ENCODE results near the gene ARMC10. TPM values are rescaled to one million over a fixed set of nuclear protein-coding genes. Genes with fewer than 3 reads are reported as not detected.

Gene ARMC10
- polyA plus RNA-seq, 1 donor, result 68.2 TPM

Other genes starting within 250 kb of the ARMC10 start
- gene LRRC17, start 162.1 kb upstream of the ARMC10 start, polyA plus RNA-seq (ENCODE audit: insufficient read length), result 73.0 TPM
- gene FBXL13, start 344 bp upstream of the ARMC10 start, polyA plus RNA-seq (ENCODE audit: insufficient read length), result 4.3 TPM
- gene NAPEPLD, start 74.0 kb downstream of the ARMC10 start, polyA plus RNA-seq (ENCODE audit: insufficient read length), result 52.8 TPM
- 119 TPM for gene PMPCB, start 222.3 kb downstream of the ARMC10 start, polyA plus RNA-seq (ENCODE audit: insufficient read length)